DND-41 (cell line): ENCODE results near the gene ZNF253.

Experiments used
- ATAC-seq: fragments of 200-7000 bp; cut with Tn5 transposase; 3 replicates; pipeline ENCODE4 v1.9.1; 2021; ENCODE audit warnings: low read depth; ENCODE audit not compliant: insufficient read depth
- DNase-seq: peaks from one replicate; pipeline ENCODE4 v3.0.0-alpha.2; 2020
- H2AFZ ChIP-seq: 2 replicates; pipeline ENCODE4 v1.6.0; 2012; ENCODE audit warnings: low read depth, low read length
- H3K27ac ChIP-seq: 2 replicates; pipeline ENCODE4 v1.5.1; 2012; ENCODE audit warnings: low read length, inconsistent platforms
- H3K27me3 ChIP-seq: fragments of 200-600 bp; sonication (generic); 2 replicates; pipeline ENCODE4 v1.6.0; 2012; ENCODE audit warnings: low read length, mild to moderate bottlenecking, inconsistent platforms; ENCODE audit not compliant: insufficient read depth, poor library complexity
- H3K36me3 ChIP-seq: 2 replicates; pipeline ENCODE4 v1.5.1; 2012; ENCODE audit warnings: low read length, inconsistent platforms; ENCODE audit not compliant: insufficient read depth
- H3K4me1 ChIP-seq: 2 replicates; pipeline ENCODE4 v1.5.1; 2012; ENCODE audit warnings: mild to moderate bottlenecking, low read length; ENCODE audit not compliant: insufficient read depth
- H3K4me2 ChIP-seq: 2 replicates; pipeline ENCODE4 v1.6.0; 2012; ENCODE audit warnings: mild to moderate bottlenecking, moderate library complexity, low read length, inconsistent platforms; ENCODE audit not compliant: insufficient read depth
- H3K4me3 ChIP-seq, 2 experiments: fragments of 200-600 bp in 1 of 2; shearing (Covaris generic) in 1 of 2; 2 replicates each; pipeline ENCODE4 v1.5.1; 2012 to 2016; ENCODE audit warnings: inconsistent platforms in 2 of 2, low read length in 2 of 2, mild to moderate bottlenecking in 2 of 2, low read depth in 1 of 2, moderate library complexity in 1 of 2
- H3K79me2 ChIP-seq: 2 replicates; pipeline ENCODE4 v1.6.0; 2012; ENCODE audit warnings: low read length, inconsistent platforms; ENCODE audit not compliant: insufficient read depth
- H3K9ac ChIP-seq: 2 replicates; pipeline ENCODE4 v1.6.0; 2012; ENCODE audit warnings: low read depth, mild to moderate bottlenecking, inconsistent platforms, low read length, moderate library complexity
- H3K9me3 ChIP-seq: 2 replicates; pipeline ENCODE4 v1.5.1; 2012; ENCODE audit warnings: low read length, moderate library complexity, mild to moderate bottlenecking, inconsistent platforms; ENCODE audit not compliant: insufficient read depth, severe bottlenecking
- H4K20me1 ChIP-seq: 2 replicates; pipeline ENCODE4 v1.6.0; 2012; ENCODE audit warnings: low read length; ENCODE audit not compliant: insufficient read depth
- EZH2 ChIP-seq: IDR thresholded peaks from 3 replicates; pipeline ENCODE4 v1.6.1; 2012; ENCODE audit warnings: borderline replicate concordance, low read depth, mild to moderate bottlenecking, moderate library complexity, low read length, inconsistent platforms; ENCODE audit not compliant: severe bottlenecking
- TF ChIP-seq, protein P1 (sequence below): IDR thresholded peaks from 2 replicates; pipeline ENCODE4 v1.5.1; 2012; ENCODE audit warnings: borderline replicate concordance, low read length, moderate library complexity, mild to moderate bottlenecking; ENCODE audit not compliant: poor library complexity, severe bottlenecking; ENCODE audit errors: extremely low read depth

ZNF253 gene

DNA sequence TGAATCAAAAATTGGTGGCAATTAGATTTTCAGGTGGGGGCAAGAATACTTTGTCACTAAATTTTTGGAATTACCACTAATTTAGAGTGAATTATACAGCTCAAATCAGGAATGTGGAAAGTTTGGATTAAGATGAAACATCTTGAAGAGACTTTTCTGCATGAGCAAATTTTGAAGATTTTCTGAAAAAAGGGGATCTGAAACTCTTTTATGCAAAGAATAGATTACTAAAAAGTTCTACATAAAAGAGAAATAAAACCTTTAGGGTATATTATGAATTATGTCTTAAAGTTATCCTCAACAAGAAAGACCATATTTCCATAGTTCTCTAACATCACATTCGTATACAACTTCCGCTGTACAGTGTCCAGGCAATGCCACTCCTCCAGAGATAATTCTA lies 71.7 kb downstream of the ZNF253 start:
- peaks cover 48% of the 10 kb centered on the region for H3K9me3 ChIP-seq
- TF ChIP-seq, protein P1, sequence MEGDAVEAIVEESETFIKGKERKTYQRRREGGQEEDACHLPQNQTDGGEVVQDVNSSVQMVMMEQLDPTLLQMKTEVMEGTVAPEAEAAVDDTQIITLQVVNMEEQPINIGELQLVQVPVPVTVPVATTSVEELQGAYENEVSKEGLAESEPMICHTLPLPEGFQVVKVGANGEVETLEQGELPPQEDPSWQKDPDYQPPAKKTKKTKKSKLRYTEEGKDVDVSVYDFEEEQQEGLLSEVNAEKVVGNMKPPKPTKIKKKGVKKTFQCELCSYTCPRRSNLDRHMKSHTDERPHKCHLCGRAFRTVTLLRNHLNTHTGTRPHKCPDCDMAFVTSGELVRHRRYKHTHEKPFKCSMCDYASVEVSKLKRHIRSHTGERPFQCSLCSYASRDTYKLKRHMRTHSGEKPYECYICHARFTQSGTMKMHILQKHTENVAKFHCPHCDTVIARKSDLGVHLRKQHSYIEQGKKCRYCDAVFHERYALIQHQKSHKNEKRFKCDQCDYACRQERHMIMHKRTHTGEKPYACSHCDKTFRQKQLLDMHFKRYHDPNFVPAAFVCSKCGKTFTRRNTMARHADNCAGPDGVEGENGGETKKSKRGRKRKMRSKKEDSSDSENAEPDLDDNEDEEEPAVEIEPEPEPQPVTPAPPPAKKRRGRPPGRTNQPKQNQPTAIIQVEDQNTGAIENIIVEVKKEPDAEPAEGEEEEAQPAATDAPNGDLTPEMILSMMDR, result no peak
- TF ChIP-seq EZH2, result no peak
- H3K79me2 ChIP-seq, result no peaks in the 10 kb centered on the region
- ATAC-seq (no peak), DNase-seq (no peak)
- H2AFZ ChIP-seq, result no peak overlapping the region
- H3K4me1 ChIP-seq, result no peaks in the 10 kb centered on the region
- H4K20me1 ChIP-seq, result no peaks in the 10 kb centered on the region
- H3K27me3 ChIP-seq, result no peaks in the 10 kb centered on the region
- H3K4me3 ChIP-seq, result no peak overlapping the region
- H3K36me3 ChIP-seq, result peaks cover 33% of the 10 kb centered on the region
- H3K27ac ChIP-seq, result no peak overlapping the region
- H3K9ac ChIP-seq, result no peak overlapping the region
- H3K4me2 ChIP-seq, result no peak overlapping the region

DNA sequence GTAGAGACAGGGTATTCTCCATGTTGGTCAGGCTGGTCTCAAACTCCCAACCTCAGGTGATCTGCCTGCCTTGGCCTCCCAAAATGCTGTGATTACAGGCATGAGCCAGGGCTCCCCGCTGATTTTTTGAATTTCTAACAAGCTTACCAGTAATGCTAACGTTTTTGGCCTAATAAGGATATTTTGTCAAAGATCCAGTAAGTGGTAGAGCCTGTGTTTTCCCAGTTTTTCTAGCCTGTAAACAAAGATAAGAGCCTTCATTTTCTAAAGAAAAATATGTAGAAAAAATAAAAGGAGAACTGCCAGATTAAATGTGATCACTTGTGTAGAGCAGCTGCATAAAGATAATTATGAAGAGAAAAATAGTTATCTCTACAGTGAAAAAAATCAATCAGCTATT lies 72.8 kb downstream of the ZNF253 start:
- peaks cover 23% of the 10 kb centered on the region for H3K36me3 ChIP-seq
- H3K9ac ChIP-seq, result no peak overlapping the region
- no peak overlapping the region for H3K27ac ChIP-seq
- DNase-seq, result no peak
- H3K27me3 ChIP-seq, result no peaks in the 10 kb centered on the region
- H3K79me2 ChIP-seq, result no peaks in the 10 kb centered on the region
- H3K4me1 ChIP-seq, result no peaks in the 10 kb centered on the region
- H3K9me3 ChIP-seq, result peaks cover 38% of the 10 kb centered on the region
- H4K20me1 ChIP-seq, result no peaks in the 10 kb centered on the region
- no peak overlapping the region for H3K4me2 ChIP-seq
- no peak for TF ChIP-seq EZH2
- TF ChIP-seq, protein P1, result no peak
- no peak overlapping the region for H2AFZ ChIP-seq
- H3K4me3 ChIP-seq, result no peak overlapping the region
- ATAC-seq, result no peak

DNA sequence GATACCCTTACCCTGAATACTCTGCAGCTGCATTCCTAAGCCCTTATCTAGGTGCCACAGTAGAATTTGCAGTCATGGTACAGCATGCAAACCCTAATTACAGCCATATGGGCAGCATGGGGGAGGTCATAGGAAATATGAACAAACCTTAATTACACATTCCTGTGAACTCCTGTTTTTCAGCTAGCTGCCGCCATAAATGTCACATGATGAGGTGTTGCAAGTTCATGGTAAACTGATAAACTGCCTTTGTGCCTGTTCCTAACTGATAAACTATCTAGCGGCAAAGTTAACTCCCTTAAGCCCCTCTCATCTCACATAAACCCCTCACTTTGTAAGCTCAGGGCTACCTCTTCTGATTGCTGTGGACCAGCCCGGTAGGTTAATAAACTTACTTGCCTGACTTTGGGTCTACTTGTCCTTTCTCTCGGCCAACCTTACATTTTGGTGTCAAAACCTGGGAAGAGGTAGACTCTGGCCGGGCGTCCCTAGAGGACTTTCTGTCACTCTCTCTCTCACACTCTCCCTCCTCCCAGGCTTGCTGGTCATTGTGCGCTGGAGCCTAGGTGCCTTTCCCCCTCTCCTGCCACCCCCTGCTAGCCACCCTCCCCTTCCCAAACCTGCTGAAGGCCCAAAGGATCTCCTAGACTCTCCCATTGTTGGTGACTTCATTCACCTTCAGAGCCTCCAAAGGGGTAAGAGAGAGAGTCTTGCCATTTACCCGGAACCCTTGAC lies 78.3 kb downstream of the ZNF253 start:
- H4K20me1 ChIP-seq, result no peaks in the 10 kb centered on the region
- no peak overlapping the region for H3K27ac ChIP-seq
- H3K4me1 ChIP-seq, result peaks cover 15% of the 10 kb centered on the region
- no peaks in the 10 kb centered on the region for H3K79me2 ChIP-seq
- DNase-seq (no peak), ATAC-seq (no peak)
- H3K36me3 ChIP-seq, result no peaks in the 10 kb centered on the region
- TF ChIP-seq, protein P1, result no peak
- no peak for TF ChIP-seq EZH2
- no peak overlapping the region for H3K4me2 ChIP-seq
- H3K9ac ChIP-seq, result no peak overlapping the region
- no peak overlapping the region for H2AFZ ChIP-seq
- peaks cover 19% of the 10 kb centered on the region for H3K9me3 ChIP-seq
- H3K27me3 ChIP-seq, result no peaks in the 10 kb centered on the region
- no peak overlapping the region for H3K4me3 ChIP-seq
